Heart left ventricle (tissue), 13 donors: Measurements from ENCODE around the gene SMPD2.

ENCODE experiments used
- CTCF ChIP-seq, 12 donors: fragments of 200-600 bp; sonication (generic) in 4 of 12; IDR thresholded peaks; one replicate each; pipeline versions ENCODE4 v1.5.0 to v1.8.0; 2018 to 2022; ENCODE audit warnings: antibody characterized with exemption in 12 of 12, mild to moderate bottlenecking in 5 of 12
- POLR2A ChIP-seq, 2 donors: fragments of 450-650 bp; IDR thresholded peaks; one replicate each; pipeline ENCODE4 v1.6.1; 2017; ENCODE audit warnings: antibody characterized with exemption in 2 of 2, mild to moderate bottlenecking in 2 of 2, moderate library complexity in 2 of 2
- donor health status: ischemic (EF 13 %, LVEDD 7.1; RV severe dilation, severe dysfunction).
- donor health status: DM: no; HTN: yes; CAD: no.
- donor health status: DM: no; HTN: no; CAD: no.
- donor health status: ischemic (EF 25% LVEDD 6.9; RV normal size, moderate dysfunction).
- donor health status: ischemic (EF 25% LVEDD 5.7; RV mildly dilated, moderate dysfunction).
- donor health status: ischemic (EF 35%, LVEDD 5.7; RV mildly dilated, moderate dysfunction).
- donor health status: nonischemic (EF 11% LVEDD 7.7; RV severe dilation, severe dysfunction).
- donor health status: DM: yes; HTN: yes; CAD: no.
- donor health status: PGD.
- donor health status: ischemic (EF 29% LVEDD 5.4; RV normal size, mild dysfunction).
- donor health status: nonischemic (EF 23%, LVEDD 6.1; RV moderate dilation, normal function).

GRCh38 chr6:109446541-109446940 lies 6.0 kb downstream of the SMPD2 start:
- TF ChIP-seq POLR2A (IDR thresholded peaks at IDR 0.05), result no peak
- no peak for TF ChIP-seq CTCF (IDR thresholded peaks at IDR 0.05)
